GM21737 (cell line): ENCODE data around the gene MOAP1.
"Not testable (repeated sequence)": the region's sequence is repeated elsewhere in the genome, so short reads cannot be mapped to it uniquely, and the experiment has no call there.

Source experiments
- ATAC-seq: cut with Tn5 transposase; IDR thresholded peaks from one replicate; pipeline ENCODE4 v1.9.1; 2021; ENCODE audit warnings: mild to moderate bottlenecking, moderate library complexity; ENCODE audit not compliant: unreplicated experiment

The MOAP1 gene

GRCh38 chr14:93184391-93185348, at the start of gene MOAP1, which contains the start of gene LYSET:
TSS of gene MOAP1 (minus strand) at chr14:93184897. CDS start at chr14:93184242, 655 bp downstream.
TSS of gene LYSET (plus strand) at chr14:93185317. CDS start at chr14:93185406, 89 bp downstream.
- ATAC-seq, result peak; percentile 87

GRCh38 chr14:93233078-93233477, 48.4 kb upstream of the MOAP1 start:
- not testable (repeated sequence) for ATAC-seq

- no peak for ATAC-seq
Measured at GRCh38 chr14:93232159-93232558, 47.5 kb upstream of the MOAP1 start.

- no peak for ATAC-seq
Measured at GRCh38 chr14:93231129-93231979, 46.7 kb upstream of the MOAP1 start.

GRCh38 chr14:93230539-93230938, 45.8 kb upstream of the MOAP1 start:
- ATAC-seq, result no peak

GRCh38 chr14:93228550-93228949, 43.9 kb upstream of the MOAP1 start:
- ATAC-seq, result no peak

- ATAC-seq, result no peak
Measured at GRCh38 chr14:93223565-93223964, 38.9 kb upstream of the MOAP1 start.

GRCh38 chr14:93220509-93220908, 35.8 kb upstream of the MOAP1 start:
- no peak for ATAC-seq

- ATAC-seq, result no peak
Measured at GRCh38 chr14:93219103-93219726, 34.5 kb upstream of the MOAP1 start.

GRCh38 chr14:93214598-93214997, 29.9 kb upstream of the MOAP1 start:
- ATAC-seq, result no peak

- peak; percentile 69 for ATAC-seq
Measured at GRCh38 chr14:93212432-93212831, 27.7 kb upstream of the MOAP1 start.

GRCh38 chr14:93207468-93208308, 23.0 kb upstream of the MOAP1 start:
- ATAC-seq, result peak; percentile 33

GRCh38 chr14:93206793-93207467, 22.2 kb upstream of the MOAP1 start, which contains the start of the genes GON7 and UBR7:
TSS of gene GON7 (minus strand) at chr14:93207065. CDS start at chr14:93207037, 28 bp downstream.
TSS of gene UBR7 (plus strand) at chr14:93207256. CDS start at chr14:93207292, 36 bp downstream.
- peak; percentile 82 for ATAC-seq

GRCh38 chr14:93201155-93201704, 16.5 kb upstream of the MOAP1 start:
- no peak for ATAC-seq

GRCh38 chr14:93200553-93200952, 15.9 kb upstream of the MOAP1 start:
- no peak for ATAC-seq

- ATAC-seq, result no peak
Measured at GRCh38 chr14:93199031-93199430, 14.3 kb upstream of the MOAP1 start.

GRCh38 chr14:93195316-93195999, 10.8 kb upstream of the MOAP1 start:
- ATAC-seq, result no peak

GRCh38 chr14:93186956-93187355, 2.3 kb upstream of the MOAP1 start:
- ATAC-seq, result no peak
